Germinal center (tissue), 1 donor: ENCODE results near the gene ZNF473.
A peak's percentile ranks its signal among the peaks of the same experiment; 100 is the strongest.

Experiments
- DNase-seq: peaks from one replicate; pipeline ENCODE4 v3.0.0; 2012; ENCODE audit warnings: mixed read lengths, low spot score

Gene ZNF473

GRCh38 chr19:50003810-50004419 is 21.9 kb upstream of the ZNF473 start:
- no peak for DNase-seq

GRCh38 chr19:50005428-50005827 is 20.4 kb upstream of the ZNF473 start:
- no peak for DNase-seq

GRCh38 chr19:50007170-50007569 is 18.6 kb upstream of the ZNF473 start:
- DNase-seq: no peak

- DNase-seq: no peak
Measured at GRCh38 chr19:50007947-50008346, 17.9 kb upstream of the ZNF473 start.

- no peak for DNase-seq
Measured at GRCh38 chr19:50008532-50008931, 17.3 kb upstream of the ZNF473 start.

GRCh38 chr19:50016225-50016807 is 9.5 kb upstream of the ZNF473 start:
- no peak for DNase-seq

- no peak for DNase-seq
Measured at GRCh38 chr19:50020481-50020880, 5.3 kb upstream of the ZNF473 start.

- no peak for DNase-seq
Measured at GRCh38 chr19:50022823-50023222, 3.0 kb upstream of the ZNF473 start.

- DNase-seq: no peak
Measured at GRCh38 chr19:50024719-50025021, 1.1 kb upstream of the ZNF473 start.

- peak; percentile 99 for DNase-seq
Measured at GRCh38 chr19:50025022-50025793, 597 bp upstream of the ZNF473 start, which contains the start of gene VRK3. Gene VRK3 (minus strand): TSS chr19:50025372. CDS start chr19:50016162, 9,210 bp downstream.

GRCh38 chr19:50026550-50026906 is 723 bp downstream of the ZNF473 start:
- no peak for DNase-seq

GRCh38 chr19:50030225-50030624 is 4.4 kb downstream of the ZNF473 start:
- no peak for DNase-seq

- no peak for DNase-seq
Measured at GRCh38 chr19:50030937-50031336, 5.1 kb downstream of the ZNF473 start.

- DNase-seq: no peak
Measured at GRCh38 chr19:50036908-50037307, 11.1 kb downstream of the ZNF473 start.

GRCh38 chr19:50039968-50040367 is 14.2 kb downstream of the ZNF473 start:
- DNase-seq: no peak

- no peak for DNase-seq
Measured at GRCh38 chr19:50040967-50041366, 15.2 kb downstream of the ZNF473 start.

GRCh38 chr19:50042363-50043024 is 16.7 kb downstream of the ZNF473 start:
- peak; percentile 30 for DNase-seq

- DNase-seq: no peak
Measured at GRCh38 chr19:50043967-50044366, 18.2 kb downstream of the ZNF473 start.

GRCh38 chr19:50044922-50045321 is 19.1 kb downstream of the ZNF473 start:
- DNase-seq: no peak

GRCh38 chr19:50046649-50047503 is 21.1 kb downstream of the ZNF473 start:
- peak; percentile 36 for DNase-seq

GRCh38 chr19:50047671-50048070 is 21.9 kb downstream of the ZNF473 start:
- DNase-seq: no peak
